ENCODE data around the gene C1orf198.

C1orf198 gene

GRCh38 chr1:230793463-230793745, 74.9 kb downstream of the C1orf198 start:
- TF ChIP-seq SIN3A (IDR thresholded peaks at IDR 0.05; ENCODE audit: borderline replicate concordance, insufficient read depth, low read length) (no peak), REST (IDR thresholded peaks at IDR 0.05; ENCODE audit: insufficient read depth in 1 of 2, low read depth in 2 of 2, low read length in 2 of 2) (no peak), TAF1 (IDR thresholded peaks at IDR 0.05; ENCODE audit: borderline replicate concordance, insufficient read depth, low read length) (no peak)

- TF ChIP-seq TAF1 (IDR thresholded peaks at IDR 0.05; ENCODE audit: borderline replicate concordance, insufficient read depth, low read length), result no peak
- TF ChIP-seq REST (IDR thresholded peaks at IDR 0.05; ENCODE audit: insufficient read depth in 1 of 2, low read depth in 2 of 2, low read length in 2 of 2), result no peak
- TF ChIP-seq POLR2AphosphoS5 (IDR thresholded peaks at IDR 0.05; ENCODE audit: low read depth, low read length), result no peak
- TF ChIP-seq SIN3A (IDR thresholded peaks at IDR 0.05; ENCODE audit: borderline replicate concordance, insufficient read depth, low read length), result no peak
- TF ChIP-seq FOXP2 (optimal IDR thresholded peaks at IDR 0.05; ENCODE audit: borderline replicate concordance, extremely low read depth, extremely low read length, insufficient read depth), result no peak
Measured at GRCh38 chr1:230792691-230793462, 75.4 kb downstream of the C1orf198 start.

- TF ChIP-seq FOXP2 (optimal IDR thresholded peaks at IDR 0.05; ENCODE audit: borderline replicate concordance, extremely low read depth, extremely low read length, insufficient read depth), result no peak
Measured at GRCh38 chr1:230791986-230792564, 76.2 kb downstream of the C1orf198 start.

GRCh38 chr1:230790026-230790425, 78.3 kb downstream of the C1orf198 start:
- TF ChIP-seq FOXP2 (optimal IDR thresholded peaks at IDR 0.05; ENCODE audit: borderline replicate concordance, extremely low read depth, extremely low read length, insufficient read depth) (no peak), SIN3A (IDR thresholded peaks at IDR 0.05; ENCODE audit: borderline replicate concordance, insufficient read depth, low read length) (no peak), POLR2AphosphoS5 (IDR thresholded peaks at IDR 0.05; ENCODE audit: low read depth, low read length) (no peak), REST (IDR thresholded peaks at IDR 0.05; ENCODE audit: insufficient read depth in 1 of 2, low read depth in 2 of 2, low read length in 2 of 2) (no peak), TAF1 (IDR thresholded peaks at IDR 0.05; ENCODE audit: borderline replicate concordance, insufficient read depth, low read length) (no peak)

- no peak for TF ChIP-seq REST (IDR thresholded peaks at IDR 0.05; ENCODE audit: insufficient read depth in 1 of 2, low read depth in 2 of 2, low read length in 2 of 2)
- TF ChIP-seq TAF1 (IDR thresholded peaks at IDR 0.05; ENCODE audit: borderline replicate concordance, insufficient read depth, low read length), result no peak
- TF ChIP-seq POLR2AphosphoS5 (IDR thresholded peaks at IDR 0.05; ENCODE audit: low read depth, low read length), result no peak
- TF ChIP-seq FOXP2 (optimal IDR thresholded peaks at IDR 0.05; ENCODE audit: borderline replicate concordance, extremely low read depth, extremely low read length, insufficient read depth), result no peak
- no peak for TF ChIP-seq SIN3A (IDR thresholded peaks at IDR 0.05; ENCODE audit: borderline replicate concordance, insufficient read depth, low read length)
Measured at GRCh38 chr1:230788561-230789275, 79.6 kb downstream of the C1orf198 start.
